ENCODE measurements around the gene GAGE13. TPM values are rescaled to one million over a fixed set of nuclear protein-coding genes. Genes with fewer than 3 reads are reported as not detected.
"Not testable (repeated sequence)": the region's sequence is repeated elsewhere in the genome, so short reads cannot be mapped to it uniquely, and the experiment has no call there.

The GAGE13 gene
- not detected for total RNA-seq
- polyA plus RNA-seq, result not detected
- long read RNA-seq, donor 1, result 0 reads
- long read RNA-seq, donor 2, result 0 reads

GRCh38 chrX:49331282-49331681 is at the start of gene GAGE13:
Gene GAGE13 (plus strand): TSS chrX:49331582. CDS start chrX:49332738, 1,156 bp downstream.
- H3K27me3 ChIP-seq (ENCODE audit: insufficient read depth in 3 of 3, low read length in 2 of 3); H3K27ac ChIP-seq; DNase-seq; H3K4me3 ChIP-seq; H3K4me1 ChIP-seq; ATAC-seq; intact Hi-C loops (cut with DNase I); H3K9me3 ChIP-seq; H3K36me3 ChIP-seq (ENCODE audit: insufficient read depth in 1 of 2, low read depth in 1 of 2): not testable (repeated sequence)
- WGBS, 3 donors, result no CpG with 5 or more reads among the region's 16 CpGs

- Histone ChIP-seq H3K36me3 (ENCODE audit: insufficient read depth in 1 of 2, low read depth in 1 of 2) (no peaks in the 10 kb centered on the region), H3K9me3 (no peaks in the 10 kb centered on the region), H3K4me1 (no peaks in the 10 kb centered on the region), H3K27ac (no peak overlapping the region), H3K4me3 (no peak overlapping the region), H3K27me3 (ENCODE audit: insufficient read depth in 3 of 3, low read length in 2 of 3) (peaks cover 0 to 8% (median 0%) of the 10 kb centered on the region in 3 donors)
- intact Hi-C loops (cut with DNase I), result no loop called here
- DNase-seq, result no peak
- WGBS, 3 donors, result 47 to 51% (median 49%) methylated on average over 10 to 11 of the region's 11 CpGs
- peak in 1 of 4 donors; percentile 21 for ATAC-seq
- TF ChIP-seq, protein P1, sequence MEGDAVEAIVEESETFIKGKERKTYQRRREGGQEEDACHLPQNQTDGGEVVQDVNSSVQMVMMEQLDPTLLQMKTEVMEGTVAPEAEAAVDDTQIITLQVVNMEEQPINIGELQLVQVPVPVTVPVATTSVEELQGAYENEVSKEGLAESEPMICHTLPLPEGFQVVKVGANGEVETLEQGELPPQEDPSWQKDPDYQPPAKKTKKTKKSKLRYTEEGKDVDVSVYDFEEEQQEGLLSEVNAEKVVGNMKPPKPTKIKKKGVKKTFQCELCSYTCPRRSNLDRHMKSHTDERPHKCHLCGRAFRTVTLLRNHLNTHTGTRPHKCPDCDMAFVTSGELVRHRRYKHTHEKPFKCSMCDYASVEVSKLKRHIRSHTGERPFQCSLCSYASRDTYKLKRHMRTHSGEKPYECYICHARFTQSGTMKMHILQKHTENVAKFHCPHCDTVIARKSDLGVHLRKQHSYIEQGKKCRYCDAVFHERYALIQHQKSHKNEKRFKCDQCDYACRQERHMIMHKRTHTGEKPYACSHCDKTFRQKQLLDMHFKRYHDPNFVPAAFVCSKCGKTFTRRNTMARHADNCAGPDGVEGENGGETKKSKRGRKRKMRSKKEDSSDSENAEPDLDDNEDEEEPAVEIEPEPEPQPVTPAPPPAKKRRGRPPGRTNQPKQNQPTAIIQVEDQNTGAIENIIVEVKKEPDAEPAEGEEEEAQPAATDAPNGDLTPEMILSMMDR (IDR thresholded peaks at IDR 0.05), result no peak
Observed at GRCh38 chrX:49282647-49283011, 48.8 kb upstream of the GAGE13 start.

GRCh38 chrX:49284212-49284611 is 47.2 kb upstream of the GAGE13 start:
- Histone ChIP-seq H3K36me3 (ENCODE audit: insufficient read depth in 1 of 2, low read depth in 1 of 2) (no peaks in the 10 kb centered on the region), H3K4me3 (no peak overlapping the region), H3K9me3 (no peaks in the 10 kb centered on the region), H3K27ac (no peak overlapping the region), H3K4me1 (no peaks in the 10 kb centered on the region), H3K27me3 (ENCODE audit: insufficient read depth in 3 of 3, low read length in 2 of 3) (peaks cover 0 to 8% (median 0%) of the 10 kb centered on the region in 3 donors)
- no peak for ATAC-seq
- TF ChIP-seq, protein P1 (IDR thresholded peaks at IDR 0.05), result no peak
- intact Hi-C loops (cut with DNase I), result no loop called here
- DNase-seq, result no peak
- WGBS, 3 donors, result 66 to 98% (median 97%) methylated on average over 3 of the region's 3 CpGs

DNA sequence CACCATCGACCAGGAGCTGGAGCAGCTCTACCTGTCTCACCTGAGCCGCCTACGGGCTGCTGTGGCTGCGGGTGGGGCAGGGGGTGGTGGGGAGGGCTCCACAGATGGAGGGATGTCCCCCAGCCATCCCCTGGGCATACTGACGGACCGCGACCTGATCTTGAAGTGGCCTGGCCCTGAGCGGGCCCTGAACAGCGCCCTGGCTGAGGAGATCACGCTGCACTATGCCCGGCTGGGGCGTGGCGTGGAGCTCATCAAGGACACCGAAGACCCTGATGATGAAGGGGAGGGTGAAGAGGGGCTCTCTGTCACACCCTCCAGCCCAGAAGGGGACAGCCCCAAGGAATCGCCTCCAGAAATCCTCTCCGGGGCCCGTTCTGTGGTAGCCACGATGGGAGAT is 45.2 kb upstream of the GAGE13 start:
- intact Hi-C loops (cut with DNase I), result no loop called here
- Histone ChIP-seq H3K4me1 (no peaks in the 10 kb centered on the region), H3K27ac (no peak overlapping the region), H3K4me3 (no peak overlapping the region), H3K9me3 (no peaks in the 10 kb centered on the region), H3K27me3 (ENCODE audit: insufficient read depth in 3 of 3, low read length in 2 of 3) (peaks cover 0 to 8% (median 0%) of the 10 kb centered on the region in 3 donors), H3K36me3 (ENCODE audit: insufficient read depth in 1 of 2, low read depth in 1 of 2) (no peaks in the 10 kb centered on the region)
- DNase-seq (no peak), ATAC-seq (no peak)
- TF ChIP-seq, protein P1 (IDR thresholded peaks at IDR 0.05), result no peak
- 80 to 95% (median 93%) methylated on average over 11 to 18 of the region's 18 CpGs for WGBS, 3 donors

DNA sequence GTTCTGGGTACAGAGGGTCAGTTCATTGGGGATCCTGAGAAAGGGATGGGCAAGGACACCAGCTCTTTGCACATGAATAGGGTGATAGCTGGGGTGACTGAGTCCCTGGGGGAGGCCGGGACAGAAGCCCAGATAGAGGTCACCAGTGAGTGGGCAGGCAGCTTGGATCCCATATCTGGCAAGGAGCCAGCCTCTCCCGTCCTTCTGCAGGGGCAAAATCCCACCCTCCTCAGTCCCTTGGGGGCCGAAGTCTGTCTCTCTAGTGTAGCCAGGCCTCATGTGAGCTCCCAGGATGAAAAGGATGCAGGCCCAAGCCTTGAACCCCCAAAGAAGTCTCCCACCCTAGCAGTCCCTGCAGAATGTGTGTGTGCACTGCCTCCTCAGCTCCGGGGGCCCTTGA is 44.8 kb upstream of the GAGE13 start:
- peaks cover 0 to 8% (median 0%) of the 10 kb centered on the region in 3 donors for H3K27me3 ChIP-seq (ENCODE audit: insufficient read depth in 3 of 3, low read length in 2 of 3)
- H3K36me3 ChIP-seq (ENCODE audit: insufficient read depth in 1 of 2, low read depth in 1 of 2), result no peaks in the 10 kb centered on the region
- DNase-seq (no peak), ATAC-seq (no peak)
- no peaks in the 10 kb centered on the region for H3K4me1 ChIP-seq
- WGBS, 3 donors, result 68 to 94% (median 78%) methylated on average over 2 to 4 of the region's 4 CpGs
- no peak overlapping the region for H3K27ac ChIP-seq
- intact Hi-C loops (cut with DNase I), result no loop called here
- TF ChIP-seq, protein P1 (IDR thresholded peaks at IDR 0.05), result no peak
- H3K4me3 ChIP-seq, result no peak overlapping the region
- no peaks in the 10 kb centered on the region for H3K9me3 ChIP-seq
